Measurements from ENCODE around the gene PIK3R2.

DNA sequence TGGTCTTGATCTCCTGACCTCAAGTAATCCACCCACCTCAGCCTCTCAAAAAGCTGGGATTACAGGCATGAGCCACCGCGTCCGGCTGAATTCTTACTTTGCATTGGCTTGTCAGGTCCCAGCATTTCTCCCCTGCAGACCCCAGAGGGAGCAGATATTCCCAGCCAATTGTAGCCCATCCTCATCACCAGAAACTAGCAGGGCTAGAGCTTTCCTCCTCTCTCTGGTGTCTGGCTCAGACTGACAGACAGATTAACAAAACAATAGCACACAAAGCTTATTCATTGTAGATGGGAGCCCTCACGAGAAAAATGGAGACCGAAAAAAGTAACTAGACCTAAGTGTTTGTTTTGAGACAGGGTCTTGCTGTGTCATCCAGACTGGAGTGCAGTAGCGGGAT is 32.6 kb downstream of the PIK3R2 start:
- TF ChIP-seq LEF1 (IDR thresholded peaks at IDR 0.05; ENCODE audit: borderline replicate concordance) (no peak), FOXM1 (IDR thresholded peaks at IDR 0.05; ENCODE audit: borderline replicate concordance) (no peak), ZNF384 (IDR thresholded peaks at IDR 0.05) (no peak), L3MBTL2 (conservative IDR thresholded peaks at IDR 0.05) (no peak), TARDBP (IDR thresholded peaks at IDR 0.05) (no peak)
